AG08396 (cell line): Measurements from ENCODE around the gene RERE.

Experiments used
- DNase-seq: peaks from one replicate; pipeline ENCODE4 v3.0.0; 2012; ENCODE audit warnings: low spot score, mixed read lengths

The RERE gene

GRCh38 chr1:8349473-8349865 lies 468.0 kb downstream of the RERE start:
- no peak for DNase-seq

GRCh38 chr1:8348777-8349472 lies 468.5 kb downstream of the RERE start:
- DNase-seq = peak; percentile 82

GRCh38 chr1:8348047-8348776 lies 469.2 kb downstream of the RERE start:
- no peak for DNase-seq

GRCh38 chr1:8347635-8348034 lies 469.8 kb downstream of the RERE start:
- DNase-seq = no peak

GRCh38 chr1:8345621-8346415 lies 471.6 kb downstream of the RERE start:
- DNase-seq = no peak

- no peak for DNase-seq
These were observed 472.4 kb downstream of the RERE start for GRCh38 chr1:8344893-8345507.

- DNase-seq = peak; percentile 92
These were observed 473.9 kb downstream of the RERE start for GRCh38 chr1:8343464-8344001.

GRCh38 chr1:8343044-8343443 lies 474.4 kb downstream of the RERE start:
- DNase-seq = peak; percentile 42

GRCh38 chr1:8342325-8342724 lies 475.1 kb downstream of the RERE start:
- DNase-seq = peak; percentile 53

GRCh38 chr1:8340448-8340847 lies 477.0 kb downstream of the RERE start:
- DNase-seq = no peak

- no peak for DNase-seq
These were observed 478.2 kb downstream of the RERE start for GRCh38 chr1:8339203-8339600.

GRCh38 chr1:8338526-8339202 lies 478.8 kb downstream of the RERE start:
- no peak for DNase-seq

GRCh38 chr1:8337776-8338525 lies 479.5 kb downstream of the RERE start:
- no peak for DNase-seq

GRCh38 chr1:8335246-8335645 lies 482.2 kb downstream of the RERE start:
- no peak for DNase-seq

GRCh38 chr1:8334106-8334851 lies 483.2 kb downstream of the RERE start:
- DNase-seq = no peak

- no peak for DNase-seq
These were observed 484.0 kb downstream of the RERE start for GRCh38 chr1:8333246-8333987.

GRCh38 chr1:8332806-8333205 lies 484.6 kb downstream of the RERE start:
- DNase-seq = no peak

GRCh38 chr1:8330271-8331125 lies 486.9 kb downstream of the RERE start:
- DNase-seq = no peak
